ENCODE data around the gene CAMTA1.

The CAMTA1 gene

DNA sequence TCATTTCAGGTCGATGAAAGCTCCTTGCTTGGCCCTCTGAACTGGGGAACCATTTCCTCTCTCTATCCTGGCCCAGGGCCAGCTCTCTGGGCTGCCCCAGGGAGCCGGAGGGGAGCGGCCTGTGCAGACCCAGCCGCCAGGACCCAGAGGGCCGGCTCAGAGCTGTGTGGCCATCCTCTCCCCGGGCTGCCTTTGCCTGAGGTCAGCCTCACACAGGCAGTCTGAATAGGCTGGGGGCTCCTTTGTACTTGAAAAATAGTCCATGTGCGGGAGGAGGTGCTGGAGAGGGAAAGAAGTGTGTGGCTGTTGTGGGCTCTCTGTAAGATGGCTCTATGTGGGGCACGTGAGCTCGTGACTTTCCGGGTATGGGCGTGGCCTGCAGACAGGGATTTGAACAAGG, 710.7 kb downstream of the CAMTA1 start:
- DNase-seq: peak; percentile 15

DNA sequence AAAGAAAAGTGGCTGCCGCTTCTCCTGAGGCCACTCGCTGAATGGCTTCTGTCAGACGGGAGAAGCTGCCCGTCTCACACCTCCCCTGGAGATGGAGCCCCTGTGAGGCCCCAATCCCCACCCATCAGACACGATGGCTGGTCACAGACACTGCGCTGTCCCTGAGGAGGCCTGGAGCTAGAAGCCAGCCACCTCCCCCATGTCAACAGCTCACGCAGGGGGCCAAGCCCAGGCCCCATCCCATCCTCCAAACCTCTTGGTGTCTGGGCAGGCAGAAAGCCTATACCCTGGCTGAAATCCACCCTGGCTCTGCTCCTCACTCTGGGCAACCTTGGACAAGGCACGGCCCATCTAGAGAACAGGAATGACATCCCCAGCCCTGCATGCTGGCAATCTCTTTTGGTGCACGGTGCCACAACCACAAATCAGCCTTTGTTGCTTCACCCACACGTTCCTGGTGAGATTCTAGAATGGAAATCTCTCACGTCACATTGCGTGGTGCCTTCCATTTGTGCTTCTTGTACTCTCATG, 711.9 kb downstream of the CAMTA1 start:
- no peak for DNase-seq

DNA sequence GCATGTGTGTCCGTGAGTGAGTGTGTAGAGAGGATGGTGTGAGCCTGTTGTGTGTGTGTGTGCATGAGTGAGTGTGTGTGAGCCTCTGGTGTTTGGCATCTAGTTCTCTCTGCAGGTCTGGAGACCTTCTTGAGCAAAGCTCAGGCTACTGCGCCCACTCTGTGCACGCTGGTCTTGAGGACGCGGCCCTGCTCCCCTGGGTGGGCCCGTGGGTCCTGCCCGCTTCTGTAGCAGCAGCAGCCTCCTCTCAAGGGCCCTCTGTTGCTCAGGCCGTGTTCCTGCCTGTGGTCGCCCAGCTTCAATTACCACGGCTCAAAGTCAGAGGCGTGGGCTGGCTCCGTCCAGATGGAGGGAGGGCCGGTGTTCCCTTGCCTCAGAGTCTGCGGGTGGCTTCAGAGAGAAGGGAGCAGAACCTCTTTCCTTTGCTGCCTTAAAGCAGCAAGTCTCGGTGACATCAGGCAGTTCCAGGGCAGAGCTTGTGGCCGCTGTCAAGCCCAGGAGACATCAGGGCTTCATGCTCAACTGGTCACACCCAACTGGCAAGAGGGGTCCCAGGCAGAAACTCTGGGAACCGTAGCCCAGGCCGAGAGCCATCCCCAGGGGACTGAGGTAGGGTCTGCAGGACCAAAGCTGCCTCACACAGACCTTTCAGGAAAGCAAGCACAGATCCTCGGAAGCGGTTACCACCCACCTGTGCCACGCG, 715.3 kb downstream of the CAMTA1 start:
- no peak for DNase-seq

- DNase-seq: no peak
These were observed 715.8 kb downstream of the CAMTA1 start for GRCh38 chr1:7501084-7501491.

- no peak for DNase-seq
These were observed 716.7 kb downstream of the CAMTA1 start for GRCh38 chr1:7501723-7502603.

GRCh38 chr1:7503691-7504437, 718.6 kb downstream of the CAMTA1 start:
- no peak for DNase-seq

DNA sequence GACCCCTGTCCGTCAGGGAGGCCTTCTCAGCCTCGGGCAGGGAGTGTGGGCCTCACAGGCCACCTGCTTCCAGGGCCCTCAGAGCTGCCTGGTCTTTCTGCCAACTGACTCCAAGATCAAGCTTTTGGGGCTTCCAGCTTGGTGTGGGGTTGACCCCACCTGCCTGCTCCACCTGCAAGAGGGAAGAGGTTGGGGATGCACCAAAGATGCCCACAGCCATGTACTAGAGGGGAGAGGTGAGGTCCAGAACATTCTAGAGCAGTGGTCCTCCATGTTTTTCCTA, 719.1 kb downstream of the CAMTA1 start:
- no peak for DNase-seq

- no peak for DNase-seq
These were observed 720.0 kb downstream of the CAMTA1 start for GRCh38 chr1:7505094-7505770.

DNA sequence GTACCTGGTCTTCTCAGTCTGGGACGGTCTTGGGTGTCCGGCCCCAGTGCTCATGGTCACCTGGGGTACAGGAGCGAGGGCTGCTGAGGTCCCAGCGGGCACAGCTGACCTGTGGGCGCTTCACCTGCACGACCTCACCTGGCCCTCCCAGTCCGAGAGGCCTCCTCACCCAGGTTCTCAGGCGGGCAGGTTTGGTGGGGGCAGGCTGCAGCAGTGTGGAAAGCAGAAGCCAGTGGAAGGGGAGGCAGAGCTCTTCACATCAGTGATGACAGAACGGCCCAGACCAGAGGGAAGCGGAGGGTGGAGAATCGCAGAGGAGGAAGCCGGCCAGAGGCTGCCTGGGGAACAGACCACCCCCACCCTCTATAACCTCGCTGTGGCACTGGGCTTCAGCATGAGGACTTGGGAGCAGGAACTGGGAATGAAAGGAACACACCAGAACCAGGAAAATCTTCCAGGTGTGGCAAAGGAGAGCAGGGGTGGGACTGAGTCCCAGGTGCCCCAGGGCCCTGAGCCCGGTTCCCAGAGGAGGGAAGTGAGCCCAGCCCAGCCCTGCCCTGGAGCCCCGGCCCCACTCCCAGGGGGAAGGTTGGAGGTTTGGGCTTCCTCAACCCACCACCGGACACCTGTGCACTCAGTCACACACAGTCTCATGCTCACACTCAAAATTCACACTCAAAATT, 720.7 kb downstream of the CAMTA1 start:
- DNase-seq: no peak

- no peak for DNase-seq
These were observed 721.4 kb downstream of the CAMTA1 start for GRCh38 chr1:7506454-7507284.

- no peak for DNase-seq
These were observed 722.2 kb downstream of the CAMTA1 start for GRCh38 chr1:7507285-7508019.

DNA sequence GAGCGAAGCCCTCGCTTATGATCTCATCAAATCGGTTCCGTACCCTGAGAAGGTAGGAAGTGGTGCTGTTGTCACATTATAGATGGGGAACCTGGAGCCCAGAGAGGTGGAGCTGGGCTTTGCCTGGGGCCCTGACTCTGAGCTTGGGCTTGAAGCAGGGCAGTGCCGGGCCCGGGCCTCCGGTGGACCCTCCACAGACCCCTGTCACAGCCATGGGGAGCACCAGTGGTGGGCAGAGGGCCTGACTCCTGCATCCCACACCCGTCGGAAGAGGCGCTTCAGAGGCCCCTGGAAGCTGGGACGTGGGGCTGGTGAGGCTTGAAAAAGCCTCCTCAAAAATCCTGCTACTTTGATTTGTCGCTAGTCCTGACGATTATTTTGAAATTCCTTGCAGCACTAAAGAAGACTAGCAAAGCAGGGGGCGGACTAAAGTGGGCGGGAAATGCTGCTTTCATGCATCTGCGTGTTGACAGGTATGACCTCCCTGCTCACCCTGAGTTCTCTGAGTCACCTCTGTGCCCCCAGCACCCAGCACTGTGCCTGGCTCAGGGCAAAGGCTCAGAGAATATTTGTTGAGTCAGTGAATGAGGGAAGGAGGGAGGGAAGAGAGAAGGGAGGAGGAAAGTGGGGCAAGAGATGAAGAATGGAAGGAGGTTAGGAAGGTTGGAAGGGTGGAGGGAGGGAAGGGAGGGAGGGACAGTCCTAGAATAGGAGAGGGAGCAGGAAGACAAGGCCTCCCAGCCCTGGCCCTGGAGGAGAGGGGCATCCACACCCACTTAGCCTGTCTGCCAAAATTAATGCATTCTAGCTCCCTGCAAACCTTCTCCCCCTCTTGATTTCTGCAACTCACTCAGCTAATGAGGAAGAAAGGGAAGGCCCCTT, 723.0 kb downstream of the CAMTA1 start:
- no peak for DNase-seq

DNA sequence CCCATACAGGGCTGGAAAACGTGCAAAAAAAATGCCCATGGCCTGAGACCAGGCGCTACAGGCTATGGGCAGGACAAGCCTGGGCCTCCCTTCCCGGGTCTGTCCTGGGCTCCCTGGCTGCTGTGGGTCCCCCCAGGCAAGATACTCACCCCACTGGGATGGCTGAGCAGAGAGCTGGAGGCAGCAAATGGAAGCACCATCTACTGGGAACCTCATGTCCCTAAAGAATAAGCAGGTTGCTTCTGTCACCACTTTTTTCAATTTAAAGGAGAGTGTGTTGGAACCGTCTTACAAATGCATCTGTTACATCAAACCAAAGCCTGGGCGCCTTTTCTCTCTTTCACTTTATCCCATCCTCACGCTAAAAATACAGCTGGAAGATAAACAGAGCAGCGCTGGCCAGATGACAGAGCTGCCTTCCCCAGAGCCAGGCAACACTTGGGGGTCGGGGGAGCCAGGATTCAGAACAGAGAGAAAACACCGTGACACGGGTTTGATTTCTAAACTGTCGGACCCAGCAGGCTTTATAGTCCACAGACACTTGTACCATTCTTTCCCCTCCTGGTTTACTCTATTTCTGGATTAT, 723.8 kb downstream of the CAMTA1 start:
- DNase-seq: no peak

GRCh38 chr1:7509598-7509997, 724.3 kb downstream of the CAMTA1 start:
- no peak for DNase-seq

DNA sequence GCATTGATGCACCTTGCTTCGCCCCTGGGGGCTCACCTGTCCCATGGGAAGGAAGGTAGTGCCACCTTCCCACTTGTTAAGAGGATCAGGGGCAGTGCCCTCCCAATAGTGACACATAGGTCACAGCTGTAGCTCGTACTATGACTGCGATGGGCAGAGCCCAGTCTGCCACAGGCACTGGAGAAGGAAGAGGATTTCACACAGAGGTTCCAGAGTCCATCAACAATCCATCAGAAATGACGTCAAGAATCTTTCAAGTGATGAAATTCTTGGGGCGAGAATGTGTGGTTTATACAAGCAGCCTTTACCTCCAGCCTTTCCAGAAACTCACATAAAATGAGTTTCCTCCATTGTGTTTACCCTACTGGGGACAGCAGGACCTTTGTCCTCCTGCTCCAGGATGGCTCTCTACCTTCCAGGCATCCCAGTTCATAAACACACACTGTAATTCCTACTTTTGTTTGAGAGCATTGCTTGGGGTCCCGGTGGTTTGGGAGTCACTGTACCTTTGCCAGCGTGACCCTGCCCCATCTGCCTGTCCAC, 725.2 kb downstream of the CAMTA1 start:
- DNase-seq: no peak

DNA sequence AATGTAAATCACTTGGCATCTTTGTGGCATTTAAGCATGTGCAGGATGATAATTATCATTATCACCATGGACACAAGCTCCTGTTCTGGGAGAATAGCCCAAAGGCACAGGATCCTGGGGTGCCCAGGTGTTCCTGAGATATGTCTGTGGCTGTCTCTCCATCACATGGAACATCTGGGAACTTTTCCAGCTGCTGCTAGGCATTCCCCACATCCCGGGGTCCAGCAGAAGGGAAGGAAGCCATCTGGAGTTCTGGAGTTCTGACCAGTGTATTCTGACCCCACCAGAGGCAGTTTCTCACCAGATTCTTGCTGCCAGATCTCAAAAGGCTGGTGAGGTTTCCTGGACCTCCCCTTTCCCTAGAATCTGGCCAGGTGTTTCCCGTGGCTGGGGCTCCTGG, 726.1 kb downstream of the CAMTA1 start:
- no peak for DNase-seq

GRCh38 chr1:7513081-7513480, 727.8 kb downstream of the CAMTA1 start:
- no peak for DNase-seq

DNA sequence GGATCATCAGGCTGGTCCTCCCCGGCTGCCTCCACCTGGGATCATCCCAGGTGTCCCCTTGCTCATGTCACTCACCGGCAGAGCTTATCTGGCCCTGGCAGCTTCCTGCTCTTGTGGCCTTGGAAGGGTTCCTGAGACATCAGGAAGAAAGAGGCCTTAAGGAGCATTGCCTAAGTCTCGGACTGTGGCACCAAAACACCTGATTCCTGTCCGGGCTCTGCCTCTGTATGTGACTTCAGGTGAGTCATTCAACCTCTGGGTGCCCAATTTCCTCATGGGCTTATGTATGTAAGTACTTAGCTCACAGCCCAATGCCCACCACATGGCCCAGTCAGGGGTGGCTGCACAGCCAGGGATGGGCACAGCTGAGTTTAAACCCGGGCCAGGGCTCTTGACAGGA, 729.9 kb downstream of the CAMTA1 start:
- no peak for DNase-seq

- DNase-seq: no peak
These were observed 730.6 kb downstream of the CAMTA1 start for GRCh38 chr1:7515904-7516303.

Measured in NCI-H345 (cell line).